ENCODE data around the gene FBXO8. TPM values are rescaled to one million over a fixed set of nuclear protein-coding genes. Genes with fewer than 3 reads are reported as not detected.

Gene FBXO8, protein sequence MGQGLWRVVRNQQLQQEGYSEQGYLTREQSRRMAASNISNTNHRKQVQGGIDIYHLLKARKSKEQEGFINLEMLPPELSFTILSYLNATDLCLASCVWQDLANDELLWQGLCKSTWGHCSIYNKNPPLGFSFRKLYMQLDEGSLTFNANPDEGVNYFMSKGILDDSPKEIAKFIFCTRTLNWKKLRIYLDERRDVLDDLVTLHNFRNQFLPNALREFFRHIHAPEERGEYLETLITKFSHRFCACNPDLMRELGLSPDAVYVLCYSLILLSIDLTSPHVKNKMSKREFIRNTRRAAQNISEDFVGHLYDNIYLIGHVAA
- 10 to 100 TPM; 13.7 to 16.6 TPM for total RNA-seq

DNA sequence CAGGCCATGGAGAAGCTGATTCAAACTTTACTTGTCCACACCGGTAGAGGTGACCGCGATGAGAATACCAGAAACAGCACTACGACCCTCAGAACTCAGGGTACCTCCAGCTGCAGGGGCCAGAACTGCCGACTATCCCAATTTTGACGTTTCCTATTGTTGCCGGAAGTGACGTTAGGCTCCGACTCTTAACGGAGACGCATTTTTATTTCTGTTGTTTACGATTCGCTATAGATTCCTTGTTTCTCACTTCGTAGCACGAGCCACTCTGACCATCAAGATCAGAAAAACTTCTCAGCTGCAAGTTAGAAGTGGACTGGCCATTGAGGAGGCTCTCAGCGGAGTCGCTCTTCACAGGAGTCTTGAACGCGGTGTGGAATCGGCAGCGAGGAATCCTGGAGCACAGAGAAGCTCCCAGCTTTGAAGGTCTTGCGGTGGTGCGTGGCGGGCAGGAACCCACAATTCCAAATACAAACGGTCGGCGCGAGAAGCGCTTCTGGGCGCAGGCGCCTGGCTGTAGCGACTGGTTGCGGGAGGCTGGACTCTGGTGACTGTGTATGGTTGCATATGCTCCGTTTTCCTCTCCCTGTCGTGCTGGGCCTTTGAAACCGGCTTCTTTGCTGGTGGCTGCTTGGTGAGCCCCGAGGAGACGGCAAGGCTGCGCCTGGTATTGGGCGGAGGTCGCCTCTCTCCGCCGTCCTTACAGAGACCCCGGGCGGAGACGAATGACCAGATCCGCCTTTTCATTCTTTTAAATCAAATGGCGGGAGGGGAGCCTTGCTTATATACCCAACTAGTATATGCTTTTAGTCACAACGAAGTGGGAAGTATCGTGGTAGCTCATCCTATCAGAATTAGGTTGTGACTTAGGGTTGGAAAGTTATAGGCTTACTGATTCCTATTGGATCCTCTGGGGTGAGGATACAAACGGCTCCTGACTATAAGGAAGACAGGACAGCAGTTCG, at the start of gene FBXO8, which contains the start of gene CEP44:
FBXO8 (minus strand) TSS at position 161 of the 965 bp plus-strand sequence. CDS start 20,575 bp downstream, outside the sequence.
CEP44 (plus strand) TSS at position 405 of the 965 bp plus-strand sequence. CDS start 15,211 bp downstream, outside the sequence.
- POLR2A ChIA-PET, result interaction anchor here (0.7 to 1.6 kb wide), 11 partner anchors 13 to 239 kb away, joined by 3 to 5 read pairs (median 3); partner anchors contain the start of gene HPGD
- peak; percentile 63 for ATAC-seq

DNA sequence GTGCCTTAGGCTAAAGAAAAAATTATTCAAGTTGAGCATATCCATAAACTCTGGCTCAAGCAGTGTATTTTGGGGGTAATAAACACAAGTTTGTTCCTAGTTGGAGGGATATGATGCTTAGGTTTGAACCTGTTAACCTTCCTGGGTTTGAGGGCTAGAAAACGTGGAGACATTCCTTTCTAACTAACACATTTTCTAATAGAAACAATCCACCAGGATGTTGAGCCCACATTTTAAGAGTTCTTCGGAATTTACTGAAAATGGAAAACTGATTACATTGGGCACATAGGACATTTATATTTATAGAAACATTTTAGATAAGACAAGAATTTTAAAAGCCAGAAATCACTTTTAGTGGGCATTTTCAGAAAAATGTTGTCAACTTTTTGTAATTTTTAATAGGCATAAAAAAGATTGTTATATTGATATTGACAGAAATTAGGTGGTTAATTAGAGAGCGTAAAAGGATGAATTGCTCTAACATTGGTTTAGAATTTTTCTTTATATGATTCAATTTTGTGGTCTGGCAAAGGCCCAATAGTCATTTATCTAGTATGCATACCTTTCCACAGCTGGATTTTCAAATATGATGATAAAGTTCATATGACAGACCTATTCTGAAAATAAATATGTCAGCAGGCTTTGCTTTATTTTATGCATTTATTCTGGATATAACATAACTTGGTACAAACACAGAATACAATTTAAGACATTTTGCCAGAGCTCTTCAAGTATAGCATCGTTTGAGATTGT, 49.5 kb upstream of the FBXO8 start:
- DNase-seq (no peak), ATAC-seq (no peak)
- Mint-ChIP-seq H3K27me3 (ENCODE audit: low read depth) (no peaks in the 10 kb centered on the region), H3K4me1 (ENCODE audit: low read depth) (no peaks in the 10 kb centered on the region), H3K9me3 (ENCODE audit: insufficient read depth) (no peaks in the 10 kb centered on the region), H3K27ac (no peak overlapping the region), H3K36me3 (ENCODE audit: low read depth) (no peaks in the 10 kb centered on the region), H3K4me3 (no peak overlapping the region)
- ChIA-PET CTCF (no interaction called here), POLR2A (no interaction called here)

More for the DNA sequence above, at the start of gene FBXO8, which contains the start of gene CEP44:
- DNase-seq, result peak; percentile 71
- peaks cover 61% of the 10 kb centered on the region for H3K4me1 Mint-ChIP-seq (ENCODE audit: low read depth)
- H3K27me3 Mint-ChIP-seq (ENCODE audit: low read depth), result no peaks in the 10 kb centered on the region
- H3K4me3 Mint-ChIP-seq, result peak within 1 kb of the TSS; percentile 99
- H3K9me3 Mint-ChIP-seq (ENCODE audit: insufficient read depth), result no peaks in the 10 kb centered on the region
- CTCF ChIA-PET, result interaction anchor here (1.4 to 3.0 kb wide), 2 partner anchors 35 to 37 kb away, joined by 3 to 9 read pairs; no protein-coding TSS in a partner anchor
- H3K36me3 Mint-ChIP-seq (ENCODE audit: low read depth), result peaks cover 37% of the 10 kb centered on the region
- H3K27ac Mint-ChIP-seq, result peak within 1 kb of the TSS; percentile 100

DNA sequence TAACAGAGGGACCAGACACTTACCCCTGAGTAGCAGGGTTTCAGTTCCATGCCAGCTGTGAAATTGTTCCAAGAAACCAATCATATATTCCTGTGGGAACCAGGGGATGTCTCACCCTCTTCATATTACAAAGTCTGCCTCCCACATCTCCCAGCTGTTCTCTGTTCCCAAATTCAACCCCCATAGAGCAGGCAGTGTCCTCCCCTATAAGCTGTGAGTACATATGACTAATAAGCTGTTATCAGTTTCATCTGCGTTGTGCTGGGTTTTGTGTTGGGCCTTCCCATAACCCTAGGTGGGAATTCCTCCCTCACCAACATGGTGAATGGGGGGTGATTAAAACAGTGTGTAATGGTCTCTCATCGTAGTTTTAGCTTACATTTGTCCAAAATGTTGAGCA, 41.3 kb upstream of the FBXO8 start:
- ATAC-seq (no peak), DNase-seq (no peak)
- Mint-ChIP-seq H3K27ac (no peak overlapping the region), H3K4me3 (no peak overlapping the region), H3K27me3 (ENCODE audit: low read depth) (no peaks in the 10 kb centered on the region), H3K9me3 (ENCODE audit: insufficient read depth) (no peaks in the 10 kb centered on the region), H3K36me3 (ENCODE audit: low read depth) (no peaks in the 10 kb centered on the region), H3K4me1 (ENCODE audit: low read depth) (no peaks in the 10 kb centered on the region)
- CTCF ChIA-PET, result no interaction called here
- POLR2A ChIA-PET, result no interaction called here

DNA sequence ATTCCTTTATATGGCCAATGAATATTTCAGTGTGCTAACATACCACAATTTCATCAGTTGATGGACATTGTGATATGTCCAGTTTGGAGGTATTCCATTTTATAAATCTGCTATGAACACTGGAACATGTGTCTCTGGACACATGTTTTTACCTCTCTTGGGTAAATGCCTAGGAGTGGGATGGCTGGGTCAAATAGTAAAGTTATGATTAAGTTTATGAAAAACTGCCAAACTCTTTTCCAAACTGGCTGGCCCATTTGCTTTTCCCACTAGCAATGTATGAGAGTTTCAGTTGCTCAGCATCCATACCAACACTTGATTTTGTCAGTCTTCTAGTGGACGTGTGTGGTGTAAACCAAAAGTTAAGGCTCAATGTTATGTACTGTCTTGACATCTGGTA, 40.8 kb upstream of the FBXO8 start:
- ChIA-PET POLR2A (no interaction called here), CTCF (no interaction called here)
- ATAC-seq (no peak), DNase-seq (no peak)
- no peak overlapping the region for H3K27ac Mint-ChIP-seq
- no peaks in the 10 kb centered on the region for H3K36me3 Mint-ChIP-seq (ENCODE audit: low read depth)
- no peak overlapping the region for H3K4me3 Mint-ChIP-seq
- H3K4me1 Mint-ChIP-seq (ENCODE audit: low read depth), result no peaks in the 10 kb centered on the region
- no peaks in the 10 kb centered on the region for H3K9me3 Mint-ChIP-seq (ENCODE audit: insufficient read depth)
- no peaks in the 10 kb centered on the region for H3K27me3 Mint-ChIP-seq (ENCODE audit: low read depth)

DNA sequence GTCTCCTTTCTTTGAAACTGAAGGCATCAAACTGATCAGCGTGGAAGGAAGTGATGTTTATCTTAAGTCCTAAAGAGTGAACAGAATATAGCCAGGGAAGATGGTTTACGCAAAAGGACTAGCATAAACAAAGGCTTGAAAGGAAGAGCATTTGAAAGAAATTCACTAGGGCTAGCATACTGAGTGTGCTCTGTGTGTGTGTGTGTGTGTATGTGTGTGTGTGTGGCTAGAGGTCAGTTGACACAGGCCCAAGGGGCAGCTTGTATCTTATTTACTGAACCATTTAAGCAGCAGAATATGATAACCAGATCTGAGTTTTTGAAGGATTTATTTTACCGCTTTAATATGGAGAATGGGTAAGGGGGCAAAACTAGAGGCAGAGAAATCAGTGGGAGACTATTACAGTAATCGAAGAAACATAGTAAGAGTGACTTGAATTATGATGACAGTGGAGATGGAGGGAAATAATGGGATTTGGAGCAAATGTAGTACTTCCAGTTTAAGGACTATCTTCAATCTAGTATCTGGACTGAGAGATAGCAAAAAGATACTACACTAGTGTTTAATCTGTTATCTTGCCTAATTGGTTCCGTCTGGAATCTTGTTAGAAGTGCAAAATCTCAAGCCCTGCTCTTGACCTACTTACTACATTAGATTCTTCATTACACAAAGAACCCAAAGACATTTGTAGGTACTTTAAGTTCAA, 37.2 kb upstream of the FBXO8 start:
- Mint-ChIP-seq H3K9me3 (ENCODE audit: insufficient read depth) (no peaks in the 10 kb centered on the region), H3K27ac (no peak overlapping the region), H3K4me3 (no peak overlapping the region), H3K4me1 (ENCODE audit: low read depth) (no peaks in the 10 kb centered on the region), H3K36me3 (ENCODE audit: low read depth) (no peaks in the 10 kb centered on the region), H3K27me3 (ENCODE audit: low read depth) (no peaks in the 10 kb centered on the region)
- DNase-seq (no peak), ATAC-seq (no peak)
- ChIA-PET CTCF (interaction anchor here (0.6 to 2.5 kb wide), 4 partner anchors 36 to 587 kb away, joined by 3 to 20 read pairs (median 3); no protein-coding TSS in a partner anchor), POLR2A (interaction anchor here (0.6 kb wide), 1 partner anchor 9 kb away, joined by 3 read pairs; no protein-coding TSS in a partner anchor)

DNA sequence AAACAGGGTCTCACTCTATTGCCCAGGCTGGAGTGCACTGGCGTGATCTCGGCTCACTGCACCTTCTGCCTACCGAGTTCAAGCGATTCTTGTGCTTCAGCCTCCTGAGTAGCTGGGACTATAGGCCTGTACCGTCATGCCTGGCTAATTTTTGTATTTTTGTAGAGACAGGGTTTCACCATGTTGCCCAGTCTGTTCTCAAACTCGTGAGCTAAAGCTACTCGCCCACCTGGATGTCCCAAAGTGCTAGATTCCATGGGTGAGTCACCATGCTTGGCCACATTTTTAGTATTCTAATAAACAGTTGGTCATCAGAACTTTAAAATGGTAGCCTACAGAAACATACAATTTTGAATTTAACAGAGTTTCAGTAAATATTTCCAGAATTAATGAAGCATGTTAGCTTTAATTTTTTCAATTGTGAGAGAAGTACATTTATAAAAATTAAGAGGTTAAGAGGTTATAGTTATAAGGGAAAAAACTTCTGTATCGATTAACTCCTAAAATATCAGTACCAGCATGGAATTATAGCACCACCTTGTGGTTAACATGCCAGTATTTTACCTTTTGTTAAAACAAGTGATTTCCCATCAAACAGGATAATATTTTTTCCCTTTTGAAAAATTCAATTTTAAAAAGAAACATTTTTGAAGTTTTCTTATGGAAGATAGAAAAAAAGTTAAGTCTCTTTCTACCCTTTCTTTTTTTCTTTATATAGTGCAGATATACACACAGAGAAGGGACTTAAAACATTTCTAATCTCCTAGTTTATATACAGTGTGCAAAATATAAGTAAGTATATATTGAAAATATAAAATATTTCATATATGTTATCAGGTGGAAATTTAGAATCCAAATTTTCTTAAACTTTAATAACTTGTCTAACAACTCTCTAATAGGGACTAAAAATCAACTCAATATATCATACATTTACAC, 35.6 kb upstream of the FBXO8 start:
- H3K4me1 Mint-ChIP-seq (ENCODE audit: low read depth), result no peaks in the 10 kb centered on the region
- no peak overlapping the region for H3K27ac Mint-ChIP-seq
- CTCF ChIA-PET, result interaction anchor here (0.6 to 2.5 kb wide), 8 partner anchors 9 to 100 kb away, joined by 3 to 20 read pairs (median 3); partner anchors contain the start of gene CEP44
- POLR2A ChIA-PET, result no interaction called here
- ATAC-seq (no peak), DNase-seq (no peak)
- H3K36me3 Mint-ChIP-seq (ENCODE audit: low read depth), result no peaks in the 10 kb centered on the region
- no peaks in the 10 kb centered on the region for H3K27me3 Mint-ChIP-seq (ENCODE audit: low read depth)
- H3K9me3 Mint-ChIP-seq (ENCODE audit: insufficient read depth), result no peaks in the 10 kb centered on the region
- H3K4me3 Mint-ChIP-seq, result no peak overlapping the region

DNA sequence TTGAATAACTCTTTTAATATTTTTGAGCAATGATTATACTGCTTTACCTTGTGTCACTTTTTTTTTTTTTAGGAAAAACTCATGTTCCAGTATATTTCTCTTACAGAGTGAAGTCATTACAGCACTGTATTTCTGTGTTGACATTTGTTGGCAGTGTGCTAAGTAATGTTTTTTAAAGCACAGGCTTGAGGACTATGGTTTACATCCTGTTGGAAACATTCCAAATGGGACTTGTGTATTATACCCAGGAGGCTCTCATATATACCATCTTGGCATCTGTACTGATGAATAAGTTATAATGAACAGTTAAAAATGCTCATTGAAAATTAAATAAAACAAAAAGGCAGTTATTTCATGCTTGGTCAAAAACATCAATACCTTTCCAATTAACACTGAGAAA, 34.1 kb upstream of the FBXO8 start:
- H3K9me3 Mint-ChIP-seq (ENCODE audit: insufficient read depth), result no peaks in the 10 kb centered on the region
- H3K4me3 Mint-ChIP-seq, result no peak overlapping the region
- H3K27ac Mint-ChIP-seq, result no peak overlapping the region
- H3K4me1 Mint-ChIP-seq (ENCODE audit: low read depth), result peaks cover 11% of the 10 kb centered on the region
- ChIA-PET POLR2A (no interaction called here), CTCF (interaction anchor here (1.8 kb wide), 1 partner anchor 33 kb away, joined by 9 read pairs; the partner anchor contains the start of gene CEP44)
- DNase-seq (no peak), ATAC-seq (no peak)
- H3K36me3 Mint-ChIP-seq (ENCODE audit: low read depth), result peaks cover 6% of the 10 kb centered on the region
- no peaks in the 10 kb centered on the region for H3K27me3 Mint-ChIP-seq (ENCODE audit: low read depth)

DNA sequence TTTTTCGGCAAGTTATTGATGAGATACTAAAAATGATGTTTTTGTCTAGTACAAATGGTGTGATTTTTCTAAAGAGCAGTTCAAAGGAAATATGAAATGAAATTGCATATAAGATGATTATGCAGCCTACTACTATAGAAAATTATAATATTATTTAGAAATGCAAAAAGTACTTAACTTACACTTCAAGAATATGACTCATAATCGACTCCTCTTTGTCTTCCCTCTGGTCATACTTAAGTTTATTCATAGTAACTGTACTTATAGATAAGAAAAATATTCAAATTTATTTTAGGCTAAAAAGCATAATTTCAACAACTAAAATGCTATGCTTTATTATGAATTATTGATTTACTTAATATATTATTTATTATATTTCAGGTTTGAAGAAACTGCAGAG, 33.5 kb upstream of the FBXO8 start:
- no peaks in the 10 kb centered on the region for H3K27me3 Mint-ChIP-seq (ENCODE audit: low read depth)
- ATAC-seq (no peak), DNase-seq (no peak)
- peaks cover 12% of the 10 kb centered on the region for H3K4me1 Mint-ChIP-seq (ENCODE audit: low read depth)
- CTCF ChIA-PET, result no interaction called here
- no peak overlapping the region for H3K4me3 Mint-ChIP-seq
- peaks cover 8% of the 10 kb centered on the region for H3K36me3 Mint-ChIP-seq (ENCODE audit: low read depth)
- POLR2A ChIA-PET, result no interaction called here
- H3K27ac Mint-ChIP-seq, result no peak overlapping the region
- H3K9me3 Mint-ChIP-seq (ENCODE audit: insufficient read depth), result no peaks in the 10 kb centered on the region

DNA sequence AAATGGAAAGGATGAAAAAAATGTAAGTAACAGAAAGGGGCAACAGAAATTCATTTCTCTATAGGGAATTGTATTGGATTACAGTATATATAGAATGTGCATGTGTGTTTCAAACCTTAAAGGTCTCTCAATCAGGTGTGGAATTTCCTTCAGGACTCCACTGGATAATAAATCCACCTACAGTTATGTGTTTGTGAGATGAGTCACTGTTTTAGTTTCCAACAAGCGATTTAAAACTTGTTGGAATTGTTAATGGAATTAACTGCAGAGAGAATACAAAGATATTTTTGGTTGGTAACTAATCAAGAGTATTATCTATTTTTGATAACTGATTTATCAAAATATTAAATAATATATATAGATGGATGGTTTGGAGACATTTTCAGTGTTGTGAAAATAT, 33.1 kb upstream of the FBXO8 start:
- Mint-ChIP-seq H3K4me3 (no peak overlapping the region), H3K27me3 (ENCODE audit: low read depth) (no peaks in the 10 kb centered on the region), H3K36me3 (ENCODE audit: low read depth) (peaks cover 10% of the 10 kb centered on the region), H3K4me1 (ENCODE audit: low read depth) (peaks cover 12% of the 10 kb centered on the region), H3K9me3 (ENCODE audit: insufficient read depth) (no peaks in the 10 kb centered on the region), H3K27ac (no peak overlapping the region)
- ChIA-PET POLR2A (no interaction called here), CTCF (no interaction called here)
- DNase-seq, result no peak
- ATAC-seq, result no peak

DNA sequence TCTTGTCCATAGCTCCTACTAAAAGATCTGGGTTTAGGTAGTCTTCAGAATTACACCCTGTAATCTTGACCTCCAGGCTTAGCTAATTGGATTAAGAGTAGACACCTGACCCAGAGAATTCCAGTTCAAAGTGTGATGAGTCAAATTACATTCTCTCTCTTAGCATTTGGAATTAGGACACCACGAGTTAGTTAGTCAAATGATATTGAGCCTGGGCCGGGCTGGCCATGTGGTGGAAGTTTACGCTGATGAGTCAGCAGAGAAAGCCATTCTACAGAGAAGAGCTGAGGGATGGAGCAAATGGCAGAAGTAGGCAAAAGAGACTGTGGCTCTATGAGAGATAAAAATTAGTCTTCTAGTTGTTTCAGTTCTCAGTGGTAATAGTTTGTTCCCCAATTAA, 31.3 kb upstream of the FBXO8 start:
- Mint-ChIP-seq H3K27ac (no peak overlapping the region), H3K4me3 (no peak overlapping the region), H3K36me3 (ENCODE audit: low read depth) (peaks cover 10% of the 10 kb centered on the region), H3K9me3 (ENCODE audit: insufficient read depth) (no peaks in the 10 kb centered on the region), H3K27me3 (ENCODE audit: low read depth) (no peaks in the 10 kb centered on the region), H3K4me1 (ENCODE audit: low read depth) (peaks cover 12% of the 10 kb centered on the region)
- DNase-seq, result no peak
- POLR2A ChIA-PET, result no interaction called here
- no peak for ATAC-seq
- CTCF ChIA-PET, result no interaction called here

Measured in activated CD8-positive, alpha-beta T cell treated with anti-CD3 and anti-CD28 coated beads, Interleukin-2, amount 10 ng/mL, durations not matched to agents 7 days and 5 days (primary cell).